HFF-Myc (cell line): ENCODE results near the gene FAM169A.

Experiments used
- DNase-seq: peaks from one replicate; pipeline ENCODE4 v3.0.0-alpha.2; 2011; ENCODE audit warnings: low read depth; ENCODE audit errors: extremely low read depth
- H3K4me3 ChIP-seq: replicated peaks from 2 replicates; pipeline ENCODE4 v1.5.1; 2011; ENCODE audit warnings: low read depth, mild to moderate bottlenecking, control low read depth, low read length
- TF ChIP-seq, protein P1 (sequence below): IDR thresholded peaks from 2 replicates; pipeline ENCODE4 v1.5.1; 2012; ENCODE audit warnings: mild to moderate bottlenecking, low read depth, low read length, control low read depth; ENCODE audit errors: missing control alignments

Gene FAM169A

DNA sequence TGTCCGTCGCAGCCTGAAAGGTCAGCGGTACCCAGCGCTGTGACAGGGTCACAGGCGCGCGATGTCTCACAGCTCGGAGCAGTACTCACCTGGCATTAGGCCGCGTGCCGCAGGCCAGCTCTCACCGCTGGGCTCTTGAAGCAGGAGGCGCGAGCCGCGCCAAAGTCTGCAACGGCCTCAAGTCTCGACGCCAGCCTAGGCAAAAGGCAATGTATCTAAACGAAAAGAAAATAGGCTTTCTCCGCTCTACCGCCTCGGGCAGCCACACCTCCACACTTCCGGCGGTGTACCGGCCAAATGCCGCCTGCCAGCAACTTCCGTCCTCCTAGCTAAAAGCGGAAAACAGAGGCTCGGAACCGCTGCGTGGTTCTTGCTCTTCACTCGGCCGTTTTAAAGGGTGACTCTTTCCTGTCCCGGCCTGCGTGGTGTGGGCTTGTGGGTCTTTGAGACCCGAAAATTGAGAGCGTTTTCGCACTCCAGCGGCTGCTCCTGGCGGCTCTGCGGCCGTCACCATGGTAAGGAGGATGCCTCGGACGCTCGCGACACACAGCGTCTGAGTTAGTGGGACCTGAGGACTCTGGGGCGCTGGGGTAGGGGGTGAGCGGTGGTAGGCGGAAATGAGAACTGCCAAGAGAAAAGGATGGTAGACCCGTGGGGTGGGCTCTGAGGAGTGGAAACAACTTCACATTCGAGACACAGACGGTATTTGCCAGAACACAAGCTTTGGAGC lies 99.2 kb downstream of the FAM169A start, which contains the start of the genes GFM2 and NSA2:
Gene GFM2, minus strand, starts transcription at position 269 of the 730 bp plus-strand sequence. CDS start 3,375 bp downstream, outside the sequence.
Gene NSA2, plus strand, starts transcription at position 401 of the 730 bp plus-strand sequence. Its CDS starts 112 bp downstream, at position 513.
- DNase-seq: peak; percentile 79
- TF ChIP-seq, protein P1, sequence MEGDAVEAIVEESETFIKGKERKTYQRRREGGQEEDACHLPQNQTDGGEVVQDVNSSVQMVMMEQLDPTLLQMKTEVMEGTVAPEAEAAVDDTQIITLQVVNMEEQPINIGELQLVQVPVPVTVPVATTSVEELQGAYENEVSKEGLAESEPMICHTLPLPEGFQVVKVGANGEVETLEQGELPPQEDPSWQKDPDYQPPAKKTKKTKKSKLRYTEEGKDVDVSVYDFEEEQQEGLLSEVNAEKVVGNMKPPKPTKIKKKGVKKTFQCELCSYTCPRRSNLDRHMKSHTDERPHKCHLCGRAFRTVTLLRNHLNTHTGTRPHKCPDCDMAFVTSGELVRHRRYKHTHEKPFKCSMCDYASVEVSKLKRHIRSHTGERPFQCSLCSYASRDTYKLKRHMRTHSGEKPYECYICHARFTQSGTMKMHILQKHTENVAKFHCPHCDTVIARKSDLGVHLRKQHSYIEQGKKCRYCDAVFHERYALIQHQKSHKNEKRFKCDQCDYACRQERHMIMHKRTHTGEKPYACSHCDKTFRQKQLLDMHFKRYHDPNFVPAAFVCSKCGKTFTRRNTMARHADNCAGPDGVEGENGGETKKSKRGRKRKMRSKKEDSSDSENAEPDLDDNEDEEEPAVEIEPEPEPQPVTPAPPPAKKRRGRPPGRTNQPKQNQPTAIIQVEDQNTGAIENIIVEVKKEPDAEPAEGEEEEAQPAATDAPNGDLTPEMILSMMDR: no peak
- H3K4me3 ChIP-seq: peak within 1 kb of the TSS; percentile 98

DNA sequence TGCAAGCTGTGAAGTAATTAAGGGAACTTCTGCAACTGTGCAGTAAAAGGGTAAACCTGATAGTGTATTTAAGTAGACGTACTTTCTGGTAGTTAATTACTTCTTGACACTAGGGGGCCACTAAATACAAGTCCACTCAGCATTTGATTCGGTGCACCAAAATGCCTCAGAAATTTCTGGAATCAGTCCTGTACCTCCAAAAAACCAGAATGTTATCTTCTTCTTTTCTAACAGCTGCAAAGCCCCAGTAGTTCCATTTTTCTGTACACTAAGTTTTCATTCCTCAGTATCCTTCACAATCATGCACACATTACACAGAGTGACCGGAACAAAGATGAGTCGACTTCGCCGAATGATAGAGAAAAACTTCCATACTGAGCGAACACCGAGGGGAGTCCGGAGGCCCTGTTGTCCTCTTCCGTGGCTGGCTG lies 99.8 kb downstream of the FAM169A start:
- TF ChIP-seq, protein P1: no peak
- peak overlapping the region; percentile 98 for H3K4me3 ChIP-seq
- DNase-seq: no peak

DNA sequence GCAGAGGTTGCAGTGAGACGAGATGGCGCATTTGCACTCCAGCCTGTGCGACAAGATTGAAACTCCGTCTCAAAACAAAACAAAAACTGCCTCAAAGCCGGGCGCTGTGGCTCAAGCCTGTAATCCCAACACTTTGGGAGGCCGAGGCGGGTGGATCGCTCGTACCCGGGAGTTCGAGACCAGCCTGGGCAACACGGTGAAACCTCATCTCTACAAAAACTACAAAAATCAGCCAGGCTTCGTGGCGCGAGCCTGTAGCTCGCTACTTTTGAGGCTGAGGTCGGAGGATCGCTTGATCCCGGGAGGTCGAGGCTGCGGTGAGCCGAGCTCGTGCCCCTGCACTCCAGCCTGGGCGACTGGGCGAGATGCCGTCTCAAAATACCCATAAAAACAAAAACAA lies 100.3 kb downstream of the FAM169A start:
- DNase-seq: no peak
- TF ChIP-seq, protein P1: no peak
- H3K4me3 ChIP-seq: peak overlapping the region; percentile 98

DNA sequence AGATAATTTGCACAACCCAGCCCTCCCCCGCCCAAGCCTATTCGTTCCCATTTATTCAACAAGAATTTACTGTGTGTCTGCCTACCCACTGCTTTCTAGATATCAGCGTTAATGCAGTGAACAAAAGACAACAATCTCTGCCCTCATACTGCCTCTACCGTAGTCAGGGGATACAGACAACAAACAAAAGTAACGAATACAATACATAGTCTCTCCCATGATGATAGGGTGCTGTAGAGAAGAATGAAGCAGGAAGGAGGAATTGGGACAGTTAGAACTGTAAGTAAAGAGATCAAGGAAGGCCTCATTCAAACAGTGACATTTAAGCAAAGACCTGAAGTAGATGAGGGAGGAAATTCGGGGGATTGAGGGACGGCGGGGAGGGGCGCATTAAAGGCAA lies 101.0 kb downstream of the FAM169A start:
- TF ChIP-seq, protein P1: no peak
- no peak for DNase-seq
- peak overlapping the region; percentile 98 for H3K4me3 ChIP-seq

DNA sequence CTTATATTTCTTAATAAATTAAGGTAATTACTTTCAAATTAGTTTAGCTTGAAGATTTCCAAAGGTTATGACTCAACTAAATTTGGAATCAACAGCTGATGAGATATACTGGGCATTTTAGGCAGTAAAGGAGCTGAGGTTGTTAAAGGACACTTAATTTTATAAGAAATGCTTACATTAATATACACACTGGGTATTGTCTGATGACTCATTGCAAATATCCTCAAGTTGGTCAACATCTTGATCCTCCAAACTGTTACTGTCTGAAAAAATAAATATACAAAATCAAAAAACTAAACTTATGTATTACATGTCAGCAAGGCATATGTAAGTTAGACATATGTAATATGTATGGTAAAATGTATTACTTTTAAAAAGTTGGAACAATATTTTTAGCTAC lies 102.7 kb downstream of the FAM169A start:
- H3K4me3 ChIP-seq: no peak overlapping the region
- TF ChIP-seq, protein P1: no peak
- no peak for DNase-seq

DNA sequence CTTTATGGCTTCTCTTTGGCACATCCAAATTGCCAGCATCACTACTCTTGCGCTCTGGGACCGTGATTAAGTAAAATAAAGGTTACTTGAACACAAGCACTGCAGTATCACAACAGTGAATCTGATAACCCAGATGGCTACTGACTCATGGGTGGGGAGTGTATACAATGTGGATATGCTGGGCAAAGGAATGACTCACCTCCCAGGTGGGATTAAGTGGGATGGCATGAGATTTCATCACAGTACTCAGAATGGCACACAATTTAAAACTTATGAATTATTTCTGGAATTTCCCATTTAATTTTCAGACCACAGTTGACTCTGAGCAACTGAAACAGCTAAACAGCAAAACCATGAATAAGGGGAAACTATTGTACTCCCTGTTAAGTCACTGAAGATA lies 103.6 kb downstream of the FAM169A start:
- TF ChIP-seq, protein P1: no peak
- DNase-seq: no peak
- H3K4me3 ChIP-seq: no peak overlapping the region
